ENCODE measurements around the gene ANO9. TPM values are rescaled to one million over a fixed set of nuclear protein-coding genes. Genes with fewer than 3 reads are reported as not detected.
"Not testable (repeated sequence)": the region's sequence is repeated elsewhere in the genome, so short reads cannot be mapped to it uniquely, and the experiment has no call there.

The ANO9 gene
- total RNA-seq, 2 donors from 2014 or later, result 34.3 to 56.5 TPM

DNA sequence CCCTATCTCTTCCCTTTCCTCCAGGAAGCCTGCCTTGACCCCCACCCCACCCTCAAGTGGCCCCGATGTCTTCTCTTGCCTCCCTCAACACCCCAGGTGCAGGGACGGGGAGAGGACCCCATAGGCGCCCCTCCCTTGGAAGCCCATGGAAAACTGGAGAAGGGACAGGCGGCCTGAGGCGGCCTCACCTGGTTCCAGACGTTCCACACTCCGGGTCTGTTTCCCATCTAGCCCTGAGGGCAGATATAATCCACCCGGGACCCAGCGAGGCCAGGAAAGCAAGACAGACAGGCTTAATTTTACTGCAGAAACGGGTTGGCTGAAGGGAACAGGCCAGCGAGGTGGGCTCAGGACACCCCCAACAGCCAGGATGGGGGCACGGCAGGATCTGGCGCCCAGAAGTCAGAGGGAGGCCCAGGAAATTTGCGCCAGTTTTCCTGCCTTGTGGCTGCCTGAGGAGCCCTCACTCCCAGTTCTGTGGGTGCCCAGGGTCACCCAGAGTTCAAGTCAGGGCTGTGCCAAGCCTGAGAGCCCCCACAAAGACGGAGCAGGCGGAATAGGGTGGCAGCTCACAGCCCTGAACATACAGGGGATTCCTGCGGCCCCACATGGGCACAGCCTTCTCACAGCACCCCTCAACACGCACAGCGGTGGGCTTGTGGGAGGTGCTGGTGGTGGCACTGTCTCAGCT is 24.0 kb downstream of the ANO9 start:
- no peak for ATAC-seq (replicated peaks in 1 of 2)
- Mint-ChIP-seq H3K27me3 (ENCODE audit: low read depth) (no peaks in the 10 kb centered on the region), H3K36me3 (ENCODE audit: insufficient read depth in 2 of 2) (no peaks in the 10 kb centered on the region), H3K27ac (no peak overlapping the region), H3K4me1 (ENCODE audit: low read depth) (peaks cover 32% of the 10 kb centered on the region), H3K4me3 (peak overlapping the region; percentile 49 to 80), H3K9me3 (no peaks in the 10 kb centered on the region)
- DNase-seq, result no peak

GRCh38 chr11:416757-417621 is 24.8 kb downstream of the ANO9 start:
- Mint-ChIP-seq H3K4me3 (peak overlapping the region; percentile 88 to 98), H3K27ac (no peak overlapping the region)

DNA sequence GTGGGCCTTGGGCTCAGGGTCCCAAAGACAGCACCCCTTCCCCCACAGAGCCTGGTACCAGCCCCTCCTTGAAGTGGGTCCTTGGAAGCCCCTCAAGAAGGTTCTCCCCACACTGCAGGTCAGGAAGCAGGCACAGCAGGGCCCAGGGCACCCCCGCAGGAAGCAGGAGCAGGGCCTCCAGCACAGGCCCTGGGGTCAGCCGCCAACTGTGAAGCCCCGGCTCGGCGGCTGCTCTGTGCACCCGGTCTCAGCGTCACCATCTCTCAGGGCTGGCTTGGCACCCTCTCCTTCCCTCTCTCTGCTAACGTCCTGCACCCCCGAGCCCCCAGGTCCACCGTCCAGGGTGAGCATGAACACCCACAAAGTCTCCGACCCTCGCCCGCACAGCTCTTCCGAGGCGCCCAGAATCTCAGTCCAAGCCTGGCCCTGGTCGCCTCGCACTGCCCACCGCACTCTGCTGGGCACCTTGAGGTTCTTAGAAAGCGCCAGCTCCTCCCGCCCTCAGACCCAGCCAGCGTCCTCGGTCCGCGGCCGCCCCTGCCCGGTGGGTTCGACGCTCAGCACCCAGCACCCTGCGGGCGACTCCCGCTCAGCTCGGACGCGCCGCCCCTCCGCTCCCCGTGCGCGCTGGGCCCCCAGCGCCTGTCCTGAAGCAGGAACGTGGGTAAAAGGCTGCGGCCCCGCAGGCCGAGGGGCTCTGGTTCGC is 25.6 kb downstream of the ANO9 start:
- H3K4me3 Mint-ChIP-seq, result peak overlapping the region; percentile 88 to 98
- no peaks in the 10 kb centered on the region for H3K36me3 Mint-ChIP-seq (ENCODE audit: insufficient read depth in 2 of 2)
- H3K27ac Mint-ChIP-seq, result peak overlapping the region; percentile 93
- ATAC-seq (replicated peaks in 1 of 2), result peak; percentile 15 to 25
- no peaks in the 10 kb centered on the region for H3K9me3 Mint-ChIP-seq
- peak; percentile 12 to 37 for DNase-seq
- H3K27me3 Mint-ChIP-seq (ENCODE audit: low read depth), result no peaks in the 10 kb centered on the region
- peaks cover 32% of the 10 kb centered on the region for H3K4me1 Mint-ChIP-seq (ENCODE audit: low read depth)

More at GRCh38 chr11:416757-417621, 24.8 kb downstream of the ANO9 start:
- no peaks in the 10 kb centered on the region for H3K27me3 Mint-ChIP-seq (ENCODE audit: low read depth)
- H3K36me3 Mint-ChIP-seq (ENCODE audit: insufficient read depth in 2 of 2), result no peaks in the 10 kb centered on the region
- H3K9me3 Mint-ChIP-seq, result no peaks in the 10 kb centered on the region
- DNase-seq (peak; percentile 57 to 70), ATAC-seq (replicated peaks in 1 of 2) (peak; percentile 52 to 59)
- H3K4me1 Mint-ChIP-seq (ENCODE audit: low read depth), result peaks cover 32% of the 10 kb centered on the region

DNA sequence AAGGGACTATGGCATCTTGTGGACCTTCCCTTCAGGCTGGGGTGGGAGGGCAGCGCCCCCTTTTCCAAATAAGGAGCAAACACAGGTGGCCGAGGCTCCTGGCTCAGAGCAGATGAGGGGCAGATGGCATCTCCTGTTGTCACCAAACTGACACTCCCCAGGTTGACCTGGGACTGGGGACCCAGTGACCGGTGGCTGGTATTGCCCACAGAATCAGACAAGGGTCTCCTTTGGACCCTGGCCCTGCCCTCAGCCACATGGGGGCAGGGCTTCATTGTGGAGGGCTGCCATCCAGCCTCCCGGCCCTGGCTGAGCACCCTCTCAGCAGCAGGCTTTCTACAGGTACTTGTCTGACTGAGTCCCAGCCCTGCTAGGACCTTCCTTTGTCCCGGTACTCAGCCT is 26.2 kb downstream of the ANO9 start:
- ATAC-seq (replicated peaks in 1 of 2) (peak in 1 of 2 donors; percentile 4), DNase-seq (no peak)
- H3K36me3 Mint-ChIP-seq (ENCODE audit: insufficient read depth in 2 of 2), result no peaks in the 10 kb centered on the region
- H3K4me3 Mint-ChIP-seq, result peak overlapping the region; percentile 88 to 98
- no peaks in the 10 kb centered on the region for H3K27me3 Mint-ChIP-seq (ENCODE audit: low read depth)
- H3K27ac Mint-ChIP-seq, result peak overlapping the region; percentile 93
- no peaks in the 10 kb centered on the region for H3K9me3 Mint-ChIP-seq
- H3K4me1 Mint-ChIP-seq (ENCODE audit: low read depth), result peaks cover 32% of the 10 kb centered on the region

GRCh38 chr11:414318-414857 is 27.4 kb downstream of the ANO9 start:
- peak; percentile 32 to 45 for ATAC-seq (replicated peaks in 1 of 2)
- no peaks in the 10 kb centered on the region for H3K27me3 Mint-ChIP-seq (ENCODE audit: low read depth)
- H3K4me1 Mint-ChIP-seq (ENCODE audit: low read depth), result peaks cover 32% of the 10 kb centered on the region
- H3K36me3 Mint-ChIP-seq (ENCODE audit: insufficient read depth in 2 of 2), result no peaks in the 10 kb centered on the region
- H3K9me3 Mint-ChIP-seq, result no peaks in the 10 kb centered on the region
- H3K4me3 Mint-ChIP-seq, result peak overlapping the region; percentile 88 to 98
- no peak for DNase-seq
- H3K27ac Mint-ChIP-seq, result peak overlapping the region; percentile 16

- peaks cover 32% of the 10 kb centered on the region for H3K4me1 Mint-ChIP-seq (ENCODE audit: low read depth)
- no peaks in the 10 kb centered on the region for H3K27me3 Mint-ChIP-seq (ENCODE audit: low read depth)
- no peaks in the 10 kb centered on the region for H3K9me3 Mint-ChIP-seq
- no peaks in the 10 kb centered on the region for H3K36me3 Mint-ChIP-seq (ENCODE audit: insufficient read depth in 2 of 2)
- H3K4me3 Mint-ChIP-seq, result peak overlapping the region; percentile 59 to 76
- H3K27ac Mint-ChIP-seq, result peak overlapping the region; percentile 1
- ATAC-seq (replicated peaks in 1 of 2) (no peak), DNase-seq (no peak)
These were observed 28.4 kb downstream of the ANO9 start for GRCh38 chr11:413120-414081.

- Mint-ChIP-seq H3K4me1 (ENCODE audit: low read depth) (peaks cover 34% of the 10 kb centered on the region), H3K27me3 (ENCODE audit: low read depth) (no peaks in the 10 kb centered on the region), H3K27ac (no peak overlapping the region), H3K4me3 (no peak overlapping the region), H3K9me3 (no peaks in the 10 kb centered on the region), H3K36me3 (ENCODE audit: insufficient read depth in 2 of 2) (no peaks in the 10 kb centered on the region)
- ATAC-seq (replicated peaks in 1 of 2), result no peak
- DNase-seq, result no peak
These were observed 29.1 kb downstream of the ANO9 start for GRCh38 chr11:412641-413119.

- not testable (repeated sequence) for H3K27ac Mint-ChIP-seq; H3K4me3 Mint-ChIP-seq; ATAC-seq (replicated peaks in 1 of 2); H3K27me3 Mint-ChIP-seq (ENCODE audit: low read depth); DNase-seq; H3K9me3 Mint-ChIP-seq; H3K36me3 Mint-ChIP-seq (ENCODE audit: insufficient read depth in 2 of 2)
- H3K4me1 Mint-ChIP-seq (ENCODE audit: low read depth), result peaks cover 35% of the 10 kb centered on the region
These were observed 30.3 kb downstream of the ANO9 start for GRCh38 chr11:411520-411919.

- H3K4me1 Mint-ChIP-seq (ENCODE audit: low read depth), result peaks cover 29% of the 10 kb centered on the region
- not testable (repeated sequence) for H3K4me3 Mint-ChIP-seq; H3K27me3 Mint-ChIP-seq (ENCODE audit: low read depth); H3K9me3 Mint-ChIP-seq; H3K36me3 Mint-ChIP-seq (ENCODE audit: insufficient read depth in 2 of 2); ATAC-seq (replicated peaks in 1 of 2); H3K27ac Mint-ChIP-seq; DNase-seq
These were observed 31.1 kb downstream of the ANO9 start for GRCh38 chr11:410711-411110.

- Mint-ChIP-seq H3K36me3 (ENCODE audit: insufficient read depth in 2 of 2) (no peaks in the 10 kb centered on the region), H3K9me3 (no peaks in the 10 kb centered on the region), H3K27me3 (ENCODE audit: low read depth) (no peaks in the 10 kb centered on the region), H3K27ac (no peak overlapping the region), H3K4me3 (no peak overlapping the region), H3K4me1 (ENCODE audit: low read depth) (peaks cover 21% of the 10 kb centered on the region)
- DNase-seq, result no peak
- ATAC-seq (replicated peaks in 1 of 2), result no peak
These were observed 32.0 kb downstream of the ANO9 start for GRCh38 chr11:409600-410483.

DNA sequence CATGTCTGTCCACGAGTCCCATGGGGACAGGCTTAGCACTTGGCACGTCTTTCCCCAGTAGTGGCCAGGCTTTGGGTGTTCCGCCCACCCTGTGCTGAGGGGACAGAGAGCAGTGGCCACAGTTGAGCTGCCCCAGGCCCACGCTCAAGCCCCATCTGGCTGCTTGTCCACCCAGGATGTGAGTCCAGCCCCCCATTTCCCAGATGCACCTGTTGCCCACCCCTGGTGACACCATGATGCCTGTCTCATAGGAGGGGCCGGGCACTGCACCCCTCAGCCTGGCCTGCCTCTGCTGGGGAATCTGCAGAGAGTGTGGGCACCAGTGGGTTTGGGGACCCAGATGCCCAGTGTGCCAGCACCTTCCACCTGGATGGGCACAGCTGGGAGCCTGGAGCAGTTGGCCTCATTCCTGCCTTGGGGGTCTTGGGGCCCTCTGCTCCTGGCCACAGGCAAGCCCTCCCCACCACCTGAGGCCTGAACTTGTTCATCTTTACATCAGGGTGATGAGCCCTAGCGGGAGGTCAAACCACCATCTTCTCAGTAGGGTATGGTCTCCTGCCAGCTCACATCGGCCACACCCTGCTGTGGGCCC is 32.7 kb downstream of the ANO9 start:
- DNase-seq, result no peak
- Mint-ChIP-seq H3K27me3 (ENCODE audit: low read depth) (no peaks in the 10 kb centered on the region), H3K36me3 (ENCODE audit: insufficient read depth in 2 of 2) (no peaks in the 10 kb centered on the region), H3K9me3 (no peaks in the 10 kb centered on the region), H3K4me3 (no peak overlapping the region), H3K27ac (no peak overlapping the region), H3K4me1 (ENCODE audit: low read depth) (peaks cover 13% of the 10 kb centered on the region)
- no peak for ATAC-seq (replicated peaks in 1 of 2)

Data from activated T-cell treated with anti-CD3 and anti-CD28 coated beads, Interleukin-2, amount 50 U/mL, for 72 hours (primary cell).